ENCODE results near the gene PPP2R1B.
"Not testable (repeated sequence)": the region's sequence is repeated elsewhere in the genome, so short reads cannot be mapped to it uniquely, and the experiment has no call there.

Gene PPP2R1B

GRCh38 chr11:111723595-111723994 is 42.6 kb downstream of the PPP2R1B start:
- DNase-seq, result no peak

GRCh38 chr11:111722501-111722900 is 43.7 kb downstream of the PPP2R1B start:
- no peak for DNase-seq

GRCh38 chr11:111720801-111721494 is 45.2 kb downstream of the PPP2R1B start:
- no peak for DNase-seq

- DNase-seq, result no peak
Observed at GRCh38 chr11:111719379-111719778, 46.8 kb downstream of the PPP2R1B start.

- DNase-seq, result no peak
Observed at GRCh38 chr11:111718859-111719258, 47.3 kb downstream of the PPP2R1B start.

GRCh38 chr11:111718436-111718835 is 47.8 kb downstream of the PPP2R1B start:
- DNase-seq, result no peak

- not testable (repeated sequence) for DNase-seq
Observed at GRCh38 chr11:111717660-111718059, 48.5 kb downstream of the PPP2R1B start.

GRCh38 chr11:111715142-111715816 is 50.9 kb downstream of the PPP2R1B start:
- no peak for DNase-seq

- DNase-seq, result no peak
Observed at GRCh38 chr11:111714522-111714921, 51.7 kb downstream of the PPP2R1B start.

GRCh38 chr11:111707691-111708067 is 58.5 kb downstream of the PPP2R1B start:
- no peak for DNase-seq

GRCh38 chr11:111707039-111707690 is 59.0 kb downstream of the PPP2R1B start:
- no peak for DNase-seq

GRCh38 chr11:111703576-111703975 is 62.6 kb downstream of the PPP2R1B start:
- DNase-seq, result no peak

- no peak for DNase-seq
Observed at GRCh38 chr11:111702623-111703022, 63.6 kb downstream of the PPP2R1B start.

- no peak for DNase-seq
Observed at GRCh38 chr11:111700162-111700561, 66.0 kb downstream of the PPP2R1B start.

GRCh38 chr11:111699579-111700156 is 66.5 kb downstream of the PPP2R1B start:
- no peak for DNase-seq

GRCh38 chr11:111698852-111699559 is 67.2 kb downstream of the PPP2R1B start:
- no peak for DNase-seq

GRCh38 chr11:111697933-111698371 is 68.2 kb downstream of the PPP2R1B start:
- DNase-seq, result no peak

- no peak for DNase-seq
Observed at GRCh38 chr11:111696556-111696955, 69.6 kb downstream of the PPP2R1B start.

GRCh38 chr11:111694851-111695250 is 71.3 kb downstream of the PPP2R1B start:
- DNase-seq, result no peak

GRCh38 chr11:111693224-111693937 is 72.8 kb downstream of the PPP2R1B start:
- no peak for DNase-seq

- DNase-seq, result no peak
Observed at GRCh38 chr11:111691741-111692140, 74.4 kb downstream of the PPP2R1B start.

GRCh38 chr11:111691176-111691575 is 75.0 kb downstream of the PPP2R1B start:
- DNase-seq, result no peak

Measured in NCI-H1436 treated with DMSO at 0.1 percent for 48 hours (cell line).